ENCODE data around the gene KRT84.

The KRT84 gene

GRCh38 chr12:52398176-52398575 lies 12.7 kb upstream of the KRT84 start:
- TF ChIP-seq CTCF (IDR thresholded peaks at IDR 0.05; ENCODE audit: low read depth, low read length) = no peak
- H3K4me3 ChIP-seq (replicated peaks in 1 of 2; ENCODE audit: low read depth in 2 of 2, low read length in 2 of 2) = no peak overlapping the region
- DNase-seq (ENCODE audit: low read depth in 2 of 2) = peak in 1 of 2 donors; percentile 25

GRCh38 chr12:52396656-52397055 lies 11.2 kb upstream of the KRT84 start:
- DNase-seq (ENCODE audit: low read depth in 2 of 2) = no peak
- TF ChIP-seq CTCF (IDR thresholded peaks at IDR 0.05; ENCODE audit: low read depth, low read length) = no peak
- H3K4me3 ChIP-seq (replicated peaks in 1 of 2; ENCODE audit: low read depth in 2 of 2, low read length in 2 of 2) = no peak overlapping the region

- DNase-seq (ENCODE audit: low read depth in 2 of 2) = peak; percentile 60 to 65
- TF ChIP-seq CTCF (IDR thresholded peaks at IDR 0.05; ENCODE audit: low read depth, low read length) = peak; percentile 35
- no peak overlapping the region for H3K4me3 ChIP-seq (replicated peaks in 1 of 2; ENCODE audit: low read depth in 2 of 2, low read length in 2 of 2)
Observed at GRCh38 chr12:52395761-52396434, 10.4 kb upstream of the KRT84 start.

- DNase-seq (ENCODE audit: low read depth in 2 of 2) = no peak
- no peak for TF ChIP-seq CTCF (IDR thresholded peaks at IDR 0.05; ENCODE audit: low read depth, low read length)
- H3K4me3 ChIP-seq (replicated peaks in 1 of 2; ENCODE audit: low read depth in 2 of 2, low read length in 2 of 2) = no peak overlapping the region
Observed at GRCh38 chr12:52394836-52395405, 9.5 kb upstream of the KRT84 start.

GRCh38 chr12:52392465-52393007 lies 7.1 kb upstream of the KRT84 start:
- TF ChIP-seq CTCF (IDR thresholded peaks at IDR 0.05; ENCODE audit: low read depth, low read length) = no peak
- DNase-seq (ENCODE audit: low read depth in 2 of 2) = no peak
- no peak overlapping the region for H3K4me3 ChIP-seq (replicated peaks in 1 of 2; ENCODE audit: low read depth in 2 of 2, low read length in 2 of 2)

GRCh38 chr12:52391618-52392002 lies 6.2 kb upstream of the KRT84 start:
- no peak for TF ChIP-seq CTCF (IDR thresholded peaks at IDR 0.05; ENCODE audit: low read depth, low read length)
- peak; percentile 16 to 51 for DNase-seq (ENCODE audit: low read depth in 2 of 2)
- H3K4me3 ChIP-seq (replicated peaks in 1 of 2; ENCODE audit: low read depth in 2 of 2, low read length in 2 of 2) = no peak overlapping the region
